HEK293 (cell line): ENCODE measurements around the gene STK4.

ENCODE experiments used
- TF ChIP-seq, protein P1 (sequence below): fragments of 450-650 bp; formaldehyde crosslinking; IDR thresholded peaks from 2 replicates; pipeline ENCODE4 v1.5.1; 2016; ENCODE audit warnings: missing biosample characterization, missing genetic modification characterization
- TF ChIP-seq, protein P2 (sequence below): fragments of 450-650 bp; formaldehyde crosslinking; IDR thresholded peaks from 2 replicates; pipeline ENCODE4 v1.5.1; 2016; ENCODE audit warnings: missing biosample characterization, missing genetic modification characterization
- TF ChIP-seq, protein P3 (sequence below): fragments of 450-650 bp; formaldehyde crosslinking; IDR thresholded peaks from 2 replicates; pipeline ENCODE4 v1.5.1; 2016; ENCODE audit warnings: missing biosample characterization, missing genetic modification characterization
- TF ChIP-seq, protein P4 (sequence below): fragments of 450-650 bp; formaldehyde crosslinking; IDR thresholded peaks from 2 replicates; pipeline ENCODE4 v1.5.1; 2017; ENCODE audit warnings: missing biosample characterization, mild to moderate bottlenecking, missing genetic modification characterization, moderate library complexity

DNA sequence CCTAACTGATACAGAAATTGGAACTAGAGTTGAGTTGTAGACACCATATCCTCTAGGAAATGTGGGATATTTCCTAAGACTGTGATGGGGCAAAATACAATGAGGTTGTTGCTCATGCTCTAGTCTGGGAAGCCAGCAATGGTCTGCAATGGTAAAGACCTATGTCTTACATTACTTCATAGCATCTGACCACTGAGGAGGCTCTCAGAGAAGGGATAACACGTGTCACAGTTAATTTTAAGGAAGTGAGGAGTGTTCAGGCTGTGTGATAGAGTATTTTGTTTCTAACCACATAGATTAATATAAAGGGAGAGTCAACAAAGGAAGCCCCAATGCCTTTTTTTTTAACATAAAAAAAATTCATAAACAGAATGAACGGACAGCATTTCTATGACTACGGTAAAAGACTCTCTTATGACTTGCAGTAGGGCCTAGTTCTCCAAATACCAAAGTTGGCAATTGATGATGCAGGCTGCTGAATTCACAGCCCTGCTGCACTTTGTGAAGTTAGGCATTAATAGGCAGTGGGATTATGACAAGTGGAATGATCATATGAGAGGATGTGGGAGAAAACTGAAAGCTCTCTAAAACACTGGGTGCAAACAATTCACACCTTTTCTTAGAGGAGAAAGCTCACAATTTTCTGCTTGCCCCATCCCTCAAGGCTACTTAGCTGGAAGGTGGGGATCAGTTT is 120.9 kb downstream of the STK4 start:
- TF ChIP-seq, protein P1, sequence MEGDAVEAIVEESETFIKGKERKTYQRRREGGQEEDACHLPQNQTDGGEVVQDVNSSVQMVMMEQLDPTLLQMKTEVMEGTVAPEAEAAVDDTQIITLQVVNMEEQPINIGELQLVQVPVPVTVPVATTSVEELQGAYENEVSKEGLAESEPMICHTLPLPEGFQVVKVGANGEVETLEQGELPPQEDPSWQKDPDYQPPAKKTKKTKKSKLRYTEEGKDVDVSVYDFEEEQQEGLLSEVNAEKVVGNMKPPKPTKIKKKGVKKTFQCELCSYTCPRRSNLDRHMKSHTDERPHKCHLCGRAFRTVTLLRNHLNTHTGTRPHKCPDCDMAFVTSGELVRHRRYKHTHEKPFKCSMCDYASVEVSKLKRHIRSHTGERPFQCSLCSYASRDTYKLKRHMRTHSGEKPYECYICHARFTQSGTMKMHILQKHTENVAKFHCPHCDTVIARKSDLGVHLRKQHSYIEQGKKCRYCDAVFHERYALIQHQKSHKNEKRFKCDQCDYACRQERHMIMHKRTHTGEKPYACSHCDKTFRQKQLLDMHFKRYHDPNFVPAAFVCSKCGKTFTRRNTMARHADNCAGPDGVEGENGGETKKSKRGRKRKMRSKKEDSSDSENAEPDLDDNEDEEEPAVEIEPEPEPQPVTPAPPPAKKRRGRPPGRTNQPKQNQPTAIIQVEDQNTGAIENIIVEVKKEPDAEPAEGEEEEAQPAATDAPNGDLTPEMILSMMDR (tag by site-specific recombination): no peak
- TF ChIP-seq, protein P2, sequence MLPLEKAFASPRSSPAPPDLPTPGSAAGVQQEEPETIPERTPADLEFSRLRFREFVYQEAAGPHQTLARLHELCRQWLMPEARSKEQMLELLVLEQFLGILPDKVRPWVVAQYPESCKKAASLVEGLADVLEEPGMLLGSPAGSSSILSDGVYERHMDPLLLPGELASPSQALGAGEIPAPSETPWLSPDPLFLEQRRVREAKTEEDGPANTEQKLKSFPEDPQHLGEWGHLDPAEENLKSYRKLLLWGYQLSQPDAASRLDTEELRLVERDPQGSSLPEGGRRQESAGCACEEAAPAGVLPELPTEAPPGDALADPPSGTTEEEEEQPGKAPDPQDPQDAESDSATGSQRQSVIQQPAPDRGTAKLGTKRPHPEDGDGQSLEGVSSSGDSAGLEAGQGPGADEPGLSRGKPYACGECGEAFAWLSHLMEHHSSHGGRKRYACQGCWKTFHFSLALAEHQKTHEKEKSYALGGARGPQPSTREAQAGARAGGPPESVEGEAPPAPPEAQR (tag by site-specific recombination): no peak
- TF ChIP-seq, protein P3, sequence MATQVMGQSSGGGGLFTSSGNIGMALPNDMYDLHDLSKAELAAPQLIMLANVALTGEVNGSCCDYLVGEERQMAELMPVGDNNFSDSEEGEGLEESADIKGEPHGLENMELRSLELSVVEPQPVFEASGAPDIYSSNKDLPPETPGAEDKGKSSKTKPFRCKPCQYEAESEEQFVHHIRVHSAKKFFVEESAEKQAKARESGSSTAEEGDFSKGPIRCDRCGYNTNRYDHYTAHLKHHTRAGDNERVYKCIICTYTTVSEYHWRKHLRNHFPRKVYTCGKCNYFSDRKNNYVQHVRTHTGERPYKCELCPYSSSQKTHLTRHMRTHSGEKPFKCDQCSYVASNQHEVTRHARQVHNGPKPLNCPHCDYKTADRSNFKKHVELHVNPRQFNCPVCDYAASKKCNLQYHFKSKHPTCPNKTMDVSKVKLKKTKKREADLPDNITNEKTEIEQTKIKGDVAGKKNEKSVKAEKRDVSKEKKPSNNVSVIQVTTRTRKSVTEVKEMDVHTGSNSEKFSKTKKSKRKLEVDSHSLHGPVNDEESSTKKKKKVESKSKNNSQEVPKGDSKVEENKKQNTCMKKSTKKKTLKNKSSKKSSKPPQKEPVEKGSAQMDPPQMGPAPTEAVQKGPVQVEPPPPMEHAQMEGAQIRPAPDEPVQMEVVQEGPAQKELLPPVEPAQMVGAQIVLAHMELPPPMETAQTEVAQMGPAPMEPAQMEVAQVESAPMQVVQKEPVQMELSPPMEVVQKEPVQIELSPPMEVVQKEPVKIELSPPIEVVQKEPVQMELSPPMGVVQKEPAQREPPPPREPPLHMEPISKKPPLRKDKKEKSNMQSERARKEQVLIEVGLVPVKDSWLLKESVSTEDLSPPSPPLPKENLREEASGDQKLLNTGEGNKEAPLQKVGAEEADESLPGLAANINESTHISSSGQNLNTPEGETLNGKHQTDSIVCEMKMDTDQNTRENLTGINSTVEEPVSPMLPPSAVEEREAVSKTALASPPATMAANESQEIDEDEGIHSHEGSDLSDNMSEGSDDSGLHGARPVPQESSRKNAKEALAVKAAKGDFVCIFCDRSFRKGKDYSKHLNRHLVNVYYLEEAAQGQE: no peak
- TF ChIP-seq, protein P4, sequence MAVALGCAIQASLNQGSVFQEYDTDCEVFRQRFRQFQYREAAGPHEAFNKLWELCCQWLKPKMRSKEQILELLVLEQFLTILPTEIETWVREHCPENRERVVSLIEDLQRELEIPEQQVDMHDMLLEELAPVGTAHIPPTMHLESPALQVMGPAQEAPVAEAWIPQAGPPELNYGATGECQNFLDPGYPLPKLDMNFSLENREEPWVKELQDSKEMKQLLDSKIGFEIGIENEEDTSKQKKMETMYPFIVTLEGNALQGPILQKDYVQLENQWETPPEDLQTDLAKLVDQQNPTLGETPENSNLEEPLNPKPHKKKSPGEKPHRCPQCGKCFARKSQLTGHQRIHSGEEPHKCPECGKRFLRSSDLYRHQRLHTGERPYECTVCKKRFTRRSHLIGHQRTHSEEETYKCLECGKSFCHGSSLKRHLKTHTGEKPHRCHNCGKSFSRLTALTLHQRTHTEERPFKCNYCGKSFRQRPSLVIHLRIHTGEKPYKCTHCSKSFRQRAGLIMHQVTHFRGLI: no peak
